Stimulated activated CD4-positive, alpha-beta T cell treated with anti-CD3 and anti-CD28 coated beads, Interleukin-4, amount 100 ng/mL, for 4 hours (primary cell): ENCODE measurements around the gene C3orf20.
"Not testable (repeated sequence)": the region's sequence is repeated elsewhere in the genome, so short reads cannot be mapped to it uniquely, and the experiment has no call there.

Experiments used
- DNase-seq, 2 experiments: peaks; one replicate each; pipeline ENCODE4 v3.0.0-alpha.2; 2020

The C3orf20 gene

DNA sequence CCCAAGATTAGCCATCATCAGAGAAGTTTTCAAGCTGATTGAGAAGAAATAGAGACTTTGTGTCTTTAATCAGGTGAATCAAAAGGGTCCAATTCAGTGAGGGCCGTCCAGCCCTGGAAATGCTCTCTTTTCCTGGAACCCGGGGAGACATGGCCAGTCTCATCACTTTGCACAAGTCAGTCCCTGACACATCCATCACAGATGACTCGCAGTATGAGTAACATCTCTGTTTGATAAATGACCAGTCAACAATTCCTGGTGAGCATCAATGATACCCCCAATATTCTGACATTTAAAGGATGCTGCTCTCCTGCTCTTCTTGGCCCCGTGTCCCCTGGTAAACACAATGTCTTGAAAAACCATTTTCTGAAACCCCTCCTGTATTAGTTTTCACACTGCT, 26.7 kb downstream of the C3orf20 start:
- no peak for DNase-seq

DNA sequence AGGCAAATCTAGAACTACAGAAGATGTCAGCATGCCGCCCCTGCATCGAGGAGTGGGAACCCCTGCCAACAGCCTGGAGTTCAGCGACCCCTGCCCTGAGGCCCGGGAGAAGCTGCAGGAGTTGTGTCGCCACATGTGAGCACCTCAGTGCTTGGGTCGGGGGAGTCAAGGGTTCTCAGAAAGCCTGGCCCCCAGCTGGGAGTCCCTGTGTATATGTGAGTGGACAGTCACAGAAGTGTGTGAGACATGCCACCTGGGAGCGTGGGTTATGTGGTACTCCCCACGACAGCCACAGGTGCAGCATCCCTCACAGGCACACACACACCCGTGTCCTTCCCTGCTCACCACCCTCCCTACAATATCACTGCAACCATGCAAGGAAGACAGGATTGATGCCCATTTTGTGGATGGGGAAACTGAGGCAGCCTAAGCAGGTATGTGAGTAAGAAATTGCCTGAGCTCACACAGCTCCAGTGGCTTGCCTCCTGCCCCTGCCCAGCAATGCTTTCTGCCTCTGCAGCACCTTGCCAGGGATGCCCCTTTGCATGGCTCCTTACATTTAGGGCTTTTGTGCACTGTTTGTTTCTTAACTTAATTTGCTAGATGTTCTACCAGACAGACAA, 28.3 kb downstream of the C3orf20 start:
- DNase-seq = no peak

DNA sequence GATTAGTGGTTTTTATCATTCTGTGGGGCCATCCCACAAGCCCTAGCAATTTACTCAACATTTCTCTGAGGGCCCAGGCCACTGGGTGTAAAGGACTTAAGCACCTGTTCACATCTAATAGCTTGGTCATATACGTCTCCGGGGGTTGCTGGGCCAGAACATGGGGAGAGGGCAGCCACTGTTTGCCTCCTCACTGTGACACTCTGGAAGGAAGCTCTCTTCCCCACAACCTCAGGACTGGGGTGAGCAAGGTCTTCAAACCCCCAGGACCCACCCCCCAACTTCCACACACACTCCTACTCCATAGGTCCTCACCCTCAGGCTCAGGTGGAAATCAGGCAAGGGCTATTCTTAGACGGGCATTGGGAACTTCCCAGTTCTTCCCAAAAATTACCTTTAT, 28.9 kb downstream of the C3orf20 start:
- DNase-seq = no peak

DNA sequence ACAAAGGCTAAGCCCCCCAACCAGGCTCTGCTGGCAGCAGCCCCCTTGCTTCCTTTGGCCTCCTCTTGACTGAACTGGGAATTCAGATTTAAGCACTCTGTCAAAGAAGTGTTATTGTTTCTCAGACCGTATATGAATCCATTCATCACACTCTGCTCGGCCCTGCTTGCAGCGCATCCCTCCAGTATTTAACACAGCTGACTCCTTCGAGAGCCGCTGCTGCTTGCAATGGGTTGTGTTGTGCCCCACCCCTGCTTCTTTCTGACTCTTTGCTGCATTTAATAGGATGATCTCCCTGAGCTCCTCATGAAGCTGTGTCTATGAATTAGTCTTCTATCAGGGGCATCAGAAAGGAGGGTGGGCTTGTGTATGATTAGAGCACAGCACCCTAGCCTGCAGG, 31.2 kb downstream of the C3orf20 start:
- no peak for DNase-seq

DNA sequence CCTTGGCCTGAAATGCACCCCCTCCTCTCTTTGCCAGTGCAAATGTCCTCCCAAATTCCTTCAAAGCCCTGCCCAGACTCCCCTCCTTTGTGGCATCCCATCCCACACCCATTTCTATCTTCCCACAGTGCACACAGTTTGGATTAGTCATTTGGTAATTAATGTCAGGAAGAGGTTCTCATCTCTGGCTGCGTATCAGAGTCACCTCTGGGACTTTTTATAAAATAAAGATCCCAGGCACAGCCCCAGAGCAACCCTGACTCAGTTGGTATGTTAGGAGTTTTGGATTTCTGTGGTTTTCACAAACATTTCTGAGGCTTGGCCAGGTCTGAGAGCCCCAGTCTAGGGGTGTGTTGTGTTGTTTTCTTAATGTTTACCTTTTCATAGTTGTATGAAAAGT, 41.6 kb downstream of the C3orf20 start:
- DNase-seq = no peak

- no peak for DNase-seq
Observed at GRCh38 chr3:14717307-14717706, 42.4 kb downstream of the C3orf20 start.

- DNase-seq = no peak
Observed at GRCh38 chr3:14718539-14718938, 43.6 kb downstream of the C3orf20 start.

DNA sequence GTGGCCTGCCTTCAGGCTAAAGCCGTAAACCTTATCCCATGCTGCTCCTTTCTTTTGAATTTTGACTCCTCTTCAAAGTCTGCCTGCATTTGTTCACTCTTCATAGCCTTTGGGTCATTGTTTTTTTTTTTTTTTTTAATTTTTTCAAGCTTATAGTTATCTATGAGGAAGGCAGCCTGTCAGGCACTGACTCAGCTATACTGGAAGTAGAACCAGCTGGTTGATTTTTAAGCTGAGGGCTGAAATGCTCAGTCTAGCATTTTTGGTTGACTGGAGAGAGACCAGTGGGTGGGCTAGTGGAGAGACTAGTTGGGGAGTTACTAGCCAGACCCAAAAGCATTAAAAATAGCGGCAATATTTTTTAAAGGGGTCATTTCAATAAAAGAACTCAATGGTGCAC, 44.1 kb downstream of the C3orf20 start:
- no peak for DNase-seq

DNA sequence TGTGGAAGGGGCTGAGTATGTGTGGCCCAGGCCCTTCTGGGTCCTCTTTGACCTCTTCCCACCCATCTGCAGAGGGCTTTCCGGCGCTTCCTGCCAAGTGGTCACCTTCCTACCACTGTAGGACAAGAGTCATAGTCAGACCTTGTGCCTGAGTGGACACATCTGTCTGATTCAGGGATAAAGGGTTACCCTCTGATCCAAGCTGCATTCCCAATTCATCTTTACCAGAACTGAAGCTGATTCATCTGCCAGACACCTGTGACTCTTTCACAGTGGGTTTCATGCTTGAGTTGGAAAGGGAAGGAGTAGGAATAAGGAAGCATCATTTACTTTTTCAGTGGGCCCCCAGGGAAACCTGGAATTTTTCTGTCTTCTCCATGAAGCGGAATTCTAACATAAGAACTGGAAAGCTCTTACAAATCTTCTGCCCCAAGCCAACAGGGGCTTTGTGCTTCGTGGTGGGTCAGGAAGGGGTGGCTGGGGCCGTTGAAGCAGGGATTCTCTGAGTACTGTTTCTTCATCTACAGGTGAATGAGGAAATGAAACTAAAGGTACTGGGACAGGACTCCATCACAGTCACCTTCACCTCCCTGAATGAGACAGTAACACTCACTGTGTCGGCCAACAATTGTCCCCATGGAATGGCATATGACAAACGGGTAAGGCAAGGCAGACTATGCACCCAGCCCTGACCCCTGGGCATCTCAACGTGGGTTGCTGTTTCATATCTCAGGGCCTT, 46.4 kb downstream of the C3orf20 start:
- DNase-seq = no peak

- no peak for DNase-seq
Observed at GRCh38 chr3:14725013-14725412, 50.1 kb downstream of the C3orf20 start.

GRCh38 chr3:14725564-14726440, 50.9 kb downstream of the C3orf20 start:
- no peak for DNase-seq

DNA sequence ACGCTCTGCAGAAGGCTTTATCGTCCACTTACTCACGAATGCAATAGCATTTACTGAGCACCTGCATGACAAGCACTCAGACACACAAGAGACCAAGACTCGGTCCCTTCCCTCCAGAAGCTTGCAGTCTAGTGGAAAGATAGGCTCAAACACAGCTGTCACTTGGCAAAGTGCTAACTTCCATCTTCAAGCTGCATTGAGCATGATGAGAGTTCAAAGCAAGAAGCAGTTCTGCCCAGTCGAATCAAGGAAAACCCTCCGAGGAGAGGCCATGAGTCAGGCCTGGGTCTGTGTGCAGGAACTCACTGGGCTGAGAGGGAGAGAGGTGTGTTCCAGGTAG, 51.5 kb downstream of the C3orf20 start:
- no peak for DNase-seq

GRCh38 chr3:14728113-14728512, 53.2 kb downstream of the C3orf20 start:
- DNase-seq = no peak

DNA sequence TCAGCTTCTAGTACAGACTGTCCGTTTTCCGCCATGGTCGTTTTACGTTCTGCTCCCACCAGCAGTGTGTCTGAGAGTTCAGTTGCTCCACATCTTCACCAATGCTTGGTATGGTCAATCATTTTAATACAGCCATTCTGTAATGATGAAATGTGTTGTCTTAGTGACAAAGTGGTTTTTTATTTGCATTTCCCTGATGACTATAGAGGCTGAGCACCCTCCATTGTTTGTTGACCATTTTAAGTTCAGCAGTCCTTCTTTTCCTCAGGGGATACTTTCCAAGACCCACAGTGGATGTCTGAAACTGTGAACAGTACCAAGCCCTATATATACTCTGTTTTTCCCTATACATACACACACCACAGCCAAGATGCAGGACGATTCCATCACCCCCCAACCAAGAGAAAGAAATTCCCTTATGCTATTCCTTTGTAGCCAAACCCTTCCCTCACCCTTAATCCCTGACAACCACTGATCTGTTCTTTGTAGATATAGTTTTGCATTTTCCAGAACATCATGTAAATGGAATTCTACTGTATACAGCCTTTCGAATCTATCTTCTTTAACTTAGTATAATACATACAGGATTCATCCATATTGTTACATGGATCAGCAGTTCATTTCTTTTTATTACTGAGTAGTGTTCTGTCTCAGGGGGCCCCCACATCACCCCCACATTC, 55.9 kb downstream of the C3orf20 start:
- DNase-seq = no peak

- DNase-seq = no peak
Observed at GRCh38 chr3:14740983-14741382, 66.0 kb downstream of the C3orf20 start.

DNA sequence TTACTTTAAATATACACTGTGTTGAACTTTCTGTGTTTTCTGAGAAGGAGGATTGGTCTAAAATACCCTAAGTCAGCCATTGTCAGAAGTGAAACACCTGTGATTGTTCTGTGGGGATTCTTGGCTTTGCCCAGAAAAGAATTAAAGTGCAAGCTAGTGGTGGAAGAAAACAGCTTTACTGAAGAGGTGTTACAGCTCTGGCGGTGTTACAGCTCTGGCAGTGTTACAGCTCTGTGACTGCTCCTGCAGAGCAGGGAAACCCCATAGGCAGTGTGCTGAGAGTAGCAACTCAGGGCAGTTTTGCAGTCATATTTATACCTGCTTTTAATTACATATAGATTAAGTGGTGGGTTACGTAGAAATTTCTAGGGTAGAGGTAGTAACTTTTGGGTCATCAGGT, 66.6 kb downstream of the C3orf20 start:
- no peak for DNase-seq

DNA sequence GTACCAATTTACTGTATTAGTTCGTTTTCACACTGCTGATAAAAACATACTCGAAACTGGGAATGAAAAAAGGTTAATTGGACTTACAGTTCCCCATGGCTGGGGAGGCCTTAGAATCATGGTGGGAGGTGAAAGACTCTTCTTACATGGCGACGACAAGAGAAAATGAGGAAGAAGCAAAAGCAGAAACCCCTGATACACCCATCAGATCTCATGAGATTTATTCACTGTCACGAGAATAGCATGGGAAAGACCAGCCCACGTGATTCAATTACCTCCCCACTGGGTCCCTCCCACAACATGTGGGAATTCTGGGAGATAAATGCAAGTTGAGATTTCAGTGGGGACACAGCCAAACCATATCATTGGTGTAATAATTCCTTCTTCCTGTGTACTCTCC, 69.6 kb downstream of the C3orf20 start:
- no peak for DNase-seq

DNA sequence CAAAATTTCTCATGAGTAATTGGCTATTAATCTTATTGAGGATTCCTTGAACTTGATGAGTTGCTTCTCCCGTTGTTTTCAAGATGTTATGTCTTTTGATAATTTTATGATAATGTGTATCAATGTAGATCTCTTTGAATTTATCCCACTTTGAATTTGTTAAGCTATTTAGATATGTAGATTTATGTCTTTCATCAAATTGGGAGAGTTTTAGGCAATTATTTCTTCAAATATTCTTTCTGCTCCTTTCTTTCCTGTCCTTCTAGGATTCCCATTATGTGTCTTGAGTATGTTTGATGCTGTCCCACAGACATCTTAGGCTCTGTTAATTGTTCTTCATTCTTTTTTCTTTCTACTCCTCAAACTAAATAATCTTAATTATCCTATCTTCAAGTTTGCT, 75.7 kb downstream of the C3orf20 start:
- DNase-seq = no peak

DNA sequence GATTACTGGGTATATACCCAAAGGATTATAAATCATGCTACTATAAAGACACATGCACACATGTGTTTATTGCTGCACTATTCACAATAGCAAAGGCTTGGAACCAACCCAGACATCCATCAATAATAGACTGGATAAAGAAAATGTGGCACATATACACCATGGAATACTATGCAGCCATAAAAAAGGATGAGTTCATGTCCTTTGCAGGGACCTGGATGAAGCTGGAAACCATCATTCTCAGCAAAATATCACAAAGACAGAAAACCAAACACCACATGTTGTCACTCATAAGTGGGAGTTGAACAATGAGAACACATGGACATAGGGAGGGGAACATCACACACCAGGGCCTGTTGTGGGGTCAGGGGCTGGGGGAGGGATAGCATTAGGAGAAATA, 78.0 kb downstream of the C3orf20 start:
- not testable (repeated sequence) for DNase-seq

DNA sequence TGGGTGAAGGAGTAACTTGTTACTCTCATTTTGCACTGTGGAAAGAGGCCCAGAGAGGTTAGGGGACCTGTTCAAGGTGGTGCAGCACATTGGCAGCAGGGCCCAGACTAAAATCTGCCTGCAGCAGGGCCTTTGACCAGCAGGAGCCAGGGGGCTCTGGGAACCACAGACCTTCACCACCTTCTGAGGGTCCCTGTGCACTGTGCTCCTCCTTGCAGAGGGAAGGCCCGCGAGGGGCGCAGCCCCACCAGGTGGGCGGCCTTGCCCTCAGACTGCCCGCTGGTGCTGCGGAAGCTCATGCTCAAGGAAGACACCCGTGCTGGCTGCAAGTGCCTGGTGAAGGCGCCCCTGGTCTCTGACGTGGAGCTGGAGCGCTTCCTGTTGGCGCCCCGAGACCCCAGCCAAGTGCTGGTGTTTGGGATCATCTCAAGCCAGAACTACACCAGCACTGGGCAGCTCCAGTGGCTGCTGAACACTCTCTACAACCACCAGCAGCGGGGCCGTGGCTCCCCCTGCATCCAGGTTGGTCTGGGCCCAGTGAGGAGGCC, 82.3 kb downstream of the C3orf20 start:
- no peak for DNase-seq

DNA sequence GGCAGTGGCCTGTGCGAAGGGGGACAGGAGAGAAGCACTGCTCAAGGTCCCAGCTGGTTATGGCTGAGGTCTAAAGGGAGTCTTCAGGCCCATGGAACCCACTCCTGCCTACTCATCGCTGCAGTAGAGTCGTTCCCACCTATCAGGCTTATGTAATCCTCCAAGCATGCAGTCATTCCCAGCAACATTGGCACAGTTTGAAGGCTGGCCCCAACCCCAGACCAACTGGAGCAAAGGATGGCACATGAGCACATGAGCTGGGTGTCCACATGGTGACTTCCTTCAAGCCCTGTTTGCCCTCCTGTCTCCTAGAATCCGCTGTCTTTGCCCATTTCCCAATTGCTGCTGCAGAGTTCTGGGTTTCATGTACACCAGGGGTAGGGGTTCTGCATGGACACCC, 83.4 kb downstream of the C3orf20 start:
- no peak for DNase-seq

GRCh38 chr3:14758959-14759358, 84.0 kb downstream of the C3orf20 start:
- DNase-seq = no peak

GRCh38 chr3:14760185-14760584, 85.2 kb downstream of the C3orf20 start:
- DNase-seq = no peak
